CD4-positive, alpha-beta T cell treated with Interleukin-21 for 1 hour (primary cell): ENCODE measurements around the gene BRD2.

Experiments
- DNase-seq: peaks from one replicate; pipeline ENCODE4 v3.0.0-alpha.2; 2020

The BRD2 gene

GRCh38 chr6:32950010-32950409 is 18.4 kb upstream of the BRD2 start:
- DNase-seq: peak; percentile 22

DNA sequence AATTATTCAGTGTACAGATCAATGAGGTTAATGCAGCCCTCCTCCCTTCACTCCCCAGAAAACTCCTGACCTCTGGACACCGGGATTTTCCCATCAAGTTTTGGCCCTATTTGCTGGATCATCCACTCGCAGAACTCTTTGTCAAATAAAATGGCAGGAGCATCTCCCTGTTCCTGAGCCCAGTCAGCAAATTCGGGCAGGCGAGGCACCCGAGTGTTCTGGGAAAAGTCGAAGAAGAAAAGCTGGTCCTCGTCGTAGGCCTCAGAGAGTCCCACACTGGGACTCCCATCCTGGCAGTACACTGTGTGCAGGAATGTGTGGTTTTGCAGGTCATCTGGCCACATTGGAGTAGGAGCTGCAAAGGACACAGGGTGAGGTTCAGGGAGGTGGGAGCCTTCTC is 17.9 kb upstream of the BRD2 start:
- no peak for DNase-seq

GRCh38 chr6:32952817-32953739 is 15.3 kb upstream of the BRD2 start, which contains the start of gene HLA-DMA:
HLA-DMA (minus strand) TSS chr6:32953097; CDS start chr6:32953036, 61 bp downstream.
- peak; percentile 92 for DNase-seq

GRCh38 chr6:32953775-32954174 is 14.6 kb upstream of the BRD2 start:
- no peak for DNase-seq

DNA sequence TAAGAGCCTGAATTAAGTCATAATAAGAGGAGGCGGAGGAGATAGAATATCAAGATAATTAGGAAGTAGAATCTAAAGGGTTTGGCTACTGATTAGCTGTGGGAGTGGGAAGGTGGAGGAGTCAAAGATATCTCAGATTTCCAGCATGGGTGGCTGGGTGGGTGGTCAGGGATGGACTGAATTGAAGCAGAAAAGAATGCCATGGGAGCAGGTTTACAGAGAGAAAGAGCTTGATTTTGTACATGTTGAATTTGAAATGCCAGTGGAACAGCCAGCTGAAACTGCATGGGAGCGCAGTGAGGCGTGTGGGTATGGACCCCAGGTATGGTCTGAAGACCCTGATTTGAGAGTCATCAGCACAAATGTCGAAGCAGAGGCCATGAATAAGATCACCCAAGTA is 14.1 kb upstream of the BRD2 start:
- DNase-seq: no peak

DNA sequence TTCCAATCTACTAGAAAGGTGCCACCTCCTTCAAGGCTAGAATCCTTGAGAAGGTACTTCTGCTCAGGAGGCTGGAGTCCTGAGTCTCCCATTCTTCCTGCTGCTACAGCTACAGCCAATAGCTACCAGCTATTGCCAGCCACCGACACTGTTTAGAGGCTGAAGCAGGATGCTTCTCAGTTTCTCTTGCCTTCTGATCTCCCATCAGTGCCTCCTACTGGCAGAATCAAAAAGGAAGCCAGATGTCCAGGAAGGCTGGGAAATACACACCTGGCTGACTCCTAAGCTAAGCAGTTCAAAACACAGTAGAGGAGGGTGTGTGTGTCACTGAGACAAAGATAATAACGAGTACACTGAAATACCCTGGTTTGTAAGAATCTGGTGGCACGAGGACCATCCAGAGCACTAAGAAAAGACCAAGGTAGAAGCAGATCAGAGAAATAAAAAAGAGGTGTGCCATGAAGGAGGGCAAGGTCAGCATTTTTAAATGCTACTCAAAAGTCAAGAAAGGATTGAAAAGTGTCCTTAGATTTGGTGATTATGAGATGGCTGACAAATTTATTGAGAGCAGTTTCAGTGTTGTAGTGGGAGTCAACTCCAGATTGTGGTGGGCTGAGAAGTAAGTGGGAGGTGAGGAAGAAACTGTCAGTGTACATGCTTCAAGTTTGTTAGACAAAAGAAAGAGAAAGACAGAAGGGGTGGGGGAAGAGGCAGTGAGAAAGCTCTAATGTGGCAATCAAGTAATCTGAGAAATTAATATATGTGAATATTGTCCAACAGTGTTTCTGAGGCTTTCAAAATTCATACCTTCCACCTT is 13.2 kb upstream of the BRD2 start:
- DNase-seq: peak; percentile 68

DNA sequence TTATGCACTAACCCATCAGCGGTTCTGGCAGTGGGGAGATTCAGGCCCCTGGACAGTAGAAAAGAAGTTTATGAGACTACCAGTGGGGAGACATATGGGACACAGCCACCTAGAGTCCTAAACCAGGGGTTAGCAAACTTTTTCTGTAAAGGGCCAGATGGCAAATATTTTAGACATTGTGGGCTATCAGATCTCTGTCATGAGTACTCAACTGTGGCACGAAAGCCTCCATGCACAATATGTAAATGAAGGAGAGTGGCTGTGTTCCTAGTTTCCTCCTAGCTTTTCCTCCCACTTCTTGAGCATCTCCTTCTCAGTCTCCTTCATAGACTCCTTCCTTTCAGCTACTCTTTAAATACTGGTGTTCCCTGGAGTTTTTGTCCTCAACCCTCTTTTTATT is 12.2 kb upstream of the BRD2 start:
- no peak for DNase-seq

GRCh38 chr6:32960563-32960962 is 7.8 kb upstream of the BRD2 start:
- no peak for DNase-seq

DNA sequence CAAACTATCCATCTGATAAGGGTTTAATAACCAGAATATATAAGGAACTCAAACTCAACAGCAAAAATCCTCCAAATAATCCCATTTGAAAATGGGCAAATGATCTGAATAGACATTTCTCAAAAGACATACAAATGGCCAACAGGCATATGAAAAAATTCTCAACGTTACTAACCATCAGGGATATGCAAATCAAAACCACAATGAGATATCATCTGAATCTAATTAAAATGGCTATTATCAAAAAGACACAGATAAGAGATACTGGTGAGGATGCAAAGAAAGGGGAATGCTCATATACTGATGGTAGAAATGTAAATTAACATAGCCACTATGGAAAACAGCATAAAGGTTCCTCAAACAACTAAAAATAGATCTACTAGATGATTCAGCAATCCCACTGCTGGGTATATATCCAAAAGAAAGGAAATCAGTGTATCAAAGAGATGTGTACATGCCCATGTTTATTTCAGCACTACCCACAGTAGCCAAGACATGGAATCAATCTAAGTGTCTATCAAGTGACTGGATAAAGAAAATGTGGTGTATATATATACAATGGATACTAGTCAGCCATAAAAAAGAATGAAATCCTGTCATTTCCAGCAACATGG is 6.1 kb upstream of the BRD2 start:
- no peak for DNase-seq

DNA sequence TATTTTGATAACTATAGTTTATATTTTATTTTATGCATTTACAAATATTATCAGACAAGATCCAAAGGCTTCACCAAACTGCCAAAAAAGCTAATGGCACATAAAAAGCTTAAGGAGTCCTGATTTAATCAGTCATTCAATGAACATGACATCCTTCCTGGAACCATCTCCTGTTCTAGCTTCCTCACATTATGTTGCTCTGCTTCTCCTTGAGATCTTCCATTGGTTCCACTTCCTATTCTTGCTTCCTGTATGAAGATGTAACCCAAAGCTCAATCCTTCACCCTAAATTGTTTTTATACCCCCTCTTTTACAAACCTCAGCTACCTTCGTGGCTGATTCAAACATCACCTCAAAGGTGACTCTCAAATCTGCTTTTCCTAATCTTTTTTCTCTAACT is 4.5 kb upstream of the BRD2 start:
- no peak for DNase-seq

DNA sequence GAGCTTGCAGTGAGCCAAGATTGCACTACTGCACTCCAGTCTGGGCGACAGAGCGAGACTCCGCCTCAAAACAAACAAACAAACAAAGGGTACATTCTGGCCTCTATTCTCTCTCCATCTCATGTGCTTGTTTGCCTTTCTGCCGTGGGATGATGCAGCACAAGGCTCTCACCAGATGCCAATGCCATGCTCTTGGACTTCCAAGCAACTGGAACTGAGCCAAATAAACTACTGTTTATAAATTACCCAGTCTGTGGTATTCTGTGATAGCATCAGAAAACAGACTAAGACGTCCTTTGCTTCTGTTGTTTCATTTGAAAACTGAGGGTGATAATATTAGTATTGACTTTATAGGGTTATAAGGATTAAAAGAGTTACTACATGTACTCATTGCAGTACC is 3.6 kb upstream of the BRD2 start:
- DNase-seq: no peak

GRCh38 chr6:32967151-32968091 is 973 bp upstream of the BRD2 start:
- DNase-seq: peak; percentile 62

GRCh38 chr6:32968867-32969684 is 682 bp downstream of the BRD2 start:
- DNase-seq: peak; percentile 81

- peak; percentile 74 for DNase-seq
These were observed 1.5 kb downstream of the BRD2 start for GRCh38 chr6:32969685-32970412.

GRCh38 chr6:32970413-32971241 is 2.2 kb downstream of the BRD2 start:
- DNase-seq: peak; percentile 81

GRCh38 chr6:32971242-32971580 is 2.8 kb downstream of the BRD2 start:
- no peak for DNase-seq

GRCh38 chr6:32971581-32972352 is 3.4 kb downstream of the BRD2 start:
- DNase-seq: peak; percentile 100

GRCh38 chr6:32972353-32973143 is 4.2 kb downstream of the BRD2 start:
- DNase-seq: peak; percentile 71
